GM19025 (cell line): Measurements from ENCODE around the gene CTNNB1.

Experiments
- ATAC-seq: cut with Tn5 transposase; IDR thresholded peaks from one replicate; pipeline ENCODE4 v1.9.1; 2021; ENCODE audit warnings: mild to moderate bottlenecking, low read depth, moderate library complexity; ENCODE audit not compliant: unreplicated experiment

The CTNNB1 gene

GRCh38 chr3:41213588-41213987, 14.3 kb downstream of the CTNNB1 start:
- no peak for ATAC-seq

GRCh38 chr3:41216422-41216821, 17.1 kb downstream of the CTNNB1 start:
- no peak for ATAC-seq

- no peak for ATAC-seq
Observed at GRCh38 chr3:41216993-41217392, 17.7 kb downstream of the CTNNB1 start.

DNA sequence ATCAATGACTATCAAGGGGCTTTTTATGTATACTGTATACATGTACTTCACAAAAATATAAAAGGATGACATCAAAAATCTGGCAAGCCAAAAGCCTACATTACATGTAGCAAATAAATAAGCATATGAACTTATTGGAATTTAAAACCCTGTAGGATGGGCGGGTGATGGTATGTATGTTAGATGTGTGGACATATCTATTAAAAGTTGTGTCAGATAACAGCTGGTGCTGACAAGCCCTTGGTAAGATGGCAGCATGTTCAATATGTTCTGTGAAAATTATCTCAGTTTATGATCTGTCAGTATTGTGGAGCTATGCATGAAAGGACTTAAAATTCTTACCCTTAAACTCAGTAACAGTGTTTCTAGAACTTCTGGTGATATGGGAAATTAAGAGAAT, 20.1 kb downstream of the CTNNB1 start:
- ATAC-seq = no peak

DNA sequence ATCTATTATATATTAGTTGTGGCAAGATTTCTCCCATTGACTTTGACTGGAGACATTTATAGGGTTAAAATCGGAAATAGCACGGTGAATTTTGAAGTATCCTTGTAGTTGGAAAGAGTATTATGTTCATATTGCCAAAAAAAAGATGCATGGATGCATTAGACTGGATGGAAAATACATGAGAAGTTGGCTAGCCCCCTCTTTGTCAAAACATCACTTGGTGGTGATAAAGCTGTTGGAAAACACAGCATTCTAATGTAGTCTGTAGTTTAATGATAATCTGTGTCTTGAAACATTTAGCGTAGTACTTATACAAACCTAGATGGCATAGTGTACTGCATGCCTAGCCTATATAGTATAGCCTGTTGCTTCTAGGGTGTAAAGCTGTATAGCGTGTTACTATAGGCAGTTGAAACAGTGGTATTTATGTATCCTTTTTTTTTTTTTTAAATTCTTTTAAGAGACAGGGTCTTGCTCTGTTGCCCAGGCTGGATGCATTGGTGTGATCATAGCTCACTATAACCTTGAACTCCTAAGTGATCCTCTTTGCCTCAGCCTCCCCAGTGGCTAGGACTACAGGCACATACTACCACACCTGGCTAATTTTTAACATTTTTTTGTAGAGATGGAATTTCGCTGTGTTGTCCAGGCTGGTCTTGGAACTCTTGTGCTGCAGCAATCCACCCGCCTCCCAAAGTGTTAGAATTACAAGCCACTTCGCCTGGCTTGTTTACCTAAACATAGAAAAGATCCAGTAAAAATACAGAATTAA, 21.8 kb downstream of the CTNNB1 start:
- ATAC-seq = no peak

DNA sequence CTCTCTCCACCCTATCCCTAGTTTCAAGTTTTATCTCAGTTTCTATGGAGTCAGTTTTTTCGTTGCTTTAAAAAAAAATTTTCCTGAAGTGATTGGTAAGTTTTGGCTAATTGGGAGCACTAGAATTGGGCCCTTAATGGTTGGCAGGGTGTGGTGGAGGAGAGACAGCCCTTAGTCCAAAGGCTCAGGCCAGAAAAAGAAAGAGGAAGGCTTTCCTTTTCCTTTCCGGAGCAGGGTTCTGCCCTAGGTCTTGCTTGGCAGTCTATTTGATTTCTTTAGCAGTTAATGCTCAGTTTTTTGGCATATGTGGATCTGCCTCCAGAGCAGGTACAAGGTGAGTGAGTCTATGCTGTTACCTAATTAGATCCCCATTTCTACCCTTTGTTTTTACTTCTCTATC, 22.7 kb downstream of the CTNNB1 start:
- ATAC-seq = no peak

DNA sequence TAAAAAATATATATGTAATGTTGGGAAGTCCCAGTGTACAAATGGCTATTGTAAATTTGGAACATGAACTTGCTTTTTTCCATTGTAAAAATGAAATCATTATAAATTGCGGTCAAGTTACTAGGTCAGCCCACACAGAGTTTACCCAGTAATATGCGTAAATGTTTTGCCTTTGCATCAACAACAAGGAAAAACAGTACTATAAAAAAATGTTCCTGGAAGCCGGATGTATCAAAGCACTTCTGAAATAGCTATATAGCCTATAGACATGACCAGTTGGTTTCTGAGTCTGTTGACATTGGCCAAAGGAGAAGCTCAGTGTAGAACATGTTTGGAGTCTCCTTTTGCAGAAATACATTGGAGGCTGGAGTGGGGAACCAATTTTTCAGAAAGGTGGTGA, 23.2 kb downstream of the CTNNB1 start:
- no peak for ATAC-seq

- ATAC-seq = no peak
Observed at GRCh38 chr3:41223078-41223477, 23.8 kb downstream of the CTNNB1 start.

GRCh38 chr3:41223691-41224090, 24.4 kb downstream of the CTNNB1 start:
- ATAC-seq = no peak

GRCh38 chr3:41224120-41224806, 25.0 kb downstream of the CTNNB1 start:
- no peak for ATAC-seq

GRCh38 chr3:41234823-41235721, 35.8 kb downstream of the CTNNB1 start:
- no peak for ATAC-seq

DNA sequence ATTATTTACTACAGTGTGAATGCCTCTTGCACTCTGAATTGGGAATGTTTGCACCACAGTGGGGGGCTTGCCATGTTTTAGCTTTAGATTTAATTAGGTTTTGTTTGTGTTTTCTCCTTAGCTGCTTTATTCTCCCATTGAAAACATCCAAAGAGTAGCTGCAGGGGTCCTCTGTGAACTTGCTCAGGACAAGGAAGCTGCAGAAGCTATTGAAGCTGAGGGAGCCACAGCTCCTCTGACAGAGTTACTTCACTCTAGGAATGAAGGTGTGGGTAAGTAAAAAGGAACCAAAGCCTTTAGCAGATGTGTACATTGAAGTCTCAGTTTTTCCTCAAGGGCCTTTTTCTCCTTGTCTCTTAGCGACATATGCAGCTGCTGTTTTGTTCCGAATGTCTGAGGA, 36.9 kb downstream of the CTNNB1 start:
- ATAC-seq = no peak

- no peak for ATAC-seq
Observed at GRCh38 chr3:41237907-41238306, 38.6 kb downstream of the CTNNB1 start.

- ATAC-seq = no peak
Observed at GRCh38 chr3:41239587-41239986, 40.3 kb downstream of the CTNNB1 start.

GRCh38 chr3:41241161-41241560, 41.9 kb downstream of the CTNNB1 start:
- ATAC-seq = no peak

DNA sequence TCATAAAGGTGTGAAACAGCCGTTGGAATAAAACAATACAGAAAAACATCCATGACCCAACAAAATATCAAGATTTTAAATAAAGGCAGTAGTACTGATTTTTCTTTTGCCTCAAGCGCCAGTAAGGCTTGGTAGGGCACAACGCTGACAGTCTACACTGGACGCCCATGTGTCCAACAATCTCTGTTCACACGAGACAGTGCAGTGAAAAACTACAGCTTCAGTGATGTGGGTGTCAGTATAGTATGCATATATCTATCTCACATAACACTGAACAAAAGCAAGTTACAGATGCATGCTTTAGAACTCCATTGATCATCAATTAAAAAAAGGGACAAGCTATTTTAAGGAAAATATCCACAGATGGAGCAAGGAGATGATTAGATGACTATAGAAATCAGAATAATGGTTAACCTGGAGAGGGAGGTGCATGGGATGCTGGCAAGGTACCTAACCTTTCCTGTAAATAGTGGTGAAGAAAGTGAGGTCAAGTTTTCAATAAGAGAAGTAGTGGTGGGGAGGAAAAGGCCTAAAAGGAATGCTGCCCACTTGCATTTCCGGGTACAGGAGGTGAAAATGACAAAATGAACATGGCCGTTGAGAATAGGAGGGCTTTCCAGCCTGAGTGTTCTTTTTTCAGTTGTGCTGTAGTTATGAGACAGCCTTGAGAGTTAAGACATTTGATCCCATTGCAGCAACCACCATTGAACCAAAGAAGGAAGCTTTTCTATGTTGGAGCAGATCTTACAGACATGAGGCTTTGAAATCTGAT, 42.7 kb downstream of the CTNNB1 start:
- ATAC-seq = no peak

DNA sequence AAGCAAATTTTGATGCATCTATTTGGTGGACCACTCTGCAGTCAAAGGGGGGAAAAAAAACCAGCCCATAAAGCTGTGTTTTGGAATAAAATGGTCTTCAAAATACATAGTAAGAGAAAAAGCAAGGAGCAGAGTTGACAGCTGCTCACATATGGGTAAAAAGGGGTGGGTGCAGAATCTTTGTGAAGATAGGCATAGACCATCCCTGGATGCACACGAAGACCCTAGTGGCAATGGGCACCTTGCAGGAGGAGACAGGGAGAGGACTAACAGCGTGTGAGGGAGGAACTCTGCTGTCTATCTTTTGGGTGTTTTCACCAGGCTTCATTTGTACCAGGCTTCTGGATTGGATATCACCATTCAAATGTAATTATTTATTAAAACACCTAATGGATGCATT, 43.9 kb downstream of the CTNNB1 start:
- ATAC-seq = no peak

DNA sequence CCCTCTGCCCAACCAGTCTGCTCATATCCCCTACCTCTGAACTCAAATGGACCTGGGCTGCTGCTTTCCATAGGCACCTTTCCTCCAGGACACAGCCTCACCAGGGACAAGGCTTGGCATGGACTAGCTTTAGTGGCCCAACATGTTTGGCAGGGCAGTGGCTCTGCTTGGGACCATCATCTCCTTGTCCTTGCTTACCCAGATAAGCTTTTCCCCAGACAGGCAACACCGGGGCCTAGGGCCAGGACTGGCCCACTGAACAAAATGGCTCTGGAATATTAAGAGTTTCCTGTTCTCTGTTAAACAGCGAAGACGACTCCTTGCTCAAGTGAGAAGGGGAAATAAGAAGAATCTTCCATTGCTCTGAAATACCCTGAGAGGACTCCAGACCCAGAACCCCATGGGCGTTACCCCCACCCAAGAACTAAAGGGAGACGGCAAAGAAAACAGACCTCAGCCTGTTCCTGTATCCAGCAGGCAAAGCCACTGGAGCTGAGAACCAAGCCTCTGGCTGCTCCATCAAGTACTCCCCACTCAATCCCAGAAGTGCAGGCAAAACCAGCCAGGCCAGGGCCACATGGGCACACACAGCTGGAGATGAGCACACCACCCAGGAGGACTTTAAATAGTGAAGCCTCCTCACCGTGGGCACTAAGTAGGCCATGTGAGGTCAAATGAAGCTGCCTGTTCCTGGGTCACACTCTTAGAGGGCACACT, 45.5 kb downstream of the CTNNB1 start:
- ATAC-seq = no peak

- no peak for ATAC-seq
Observed at GRCh38 chr3:41247055-41248004, 48.0 kb downstream of the CTNNB1 start.
